CD4-positive, alpha-beta T cell (primary cell): Measurements from ENCODE around the gene MICALL2. TPM values are rescaled to one million over a fixed set of nuclear protein-coding genes. Genes with fewer than 3 reads are reported as not detected.

Experiments used
- ATAC-seq: fragments of 200-7000 bp; cut with Tn5 transposase; one replicate; pipeline ENCODE4 v1.10.0; 2022; ENCODE audit warnings: mild to moderate bottlenecking; ENCODE audit not compliant: poor library complexity
- CTCF ChIA-PET: fragments of 350-600 bp; sonication (Branson Sonifier 250); formaldehyde crosslinking; loops from one replicate; lab custom pipeline; 2021; ENCODE audit warnings: antibody characterized with exemption, inconsistent platforms; lab: Charles Lee
- POLR2A ChIA-PET: fragments of 350-600 bp; sonication (Branson Sonifier 250); formaldehyde crosslinking; loops from one replicate; lab custom pipeline; 2021; ENCODE audit warnings: antibody characterized with exemption, inconsistent platforms; lab: Charles Lee
- DNase-seq, 14 experiments: peaks; one replicate each; pipeline ENCODE4 v3.0.0-alpha.2; 2013 to 2020; ENCODE audit warnings: mixed read lengths in 2 of 14
- H3K27ac ChIP-seq, 2 donors: one replicate each; pipeline versions ENCODE4 v1.5.1 to v1.7.0; 2013; ENCODE audit warnings: low read length in 2 of 2, low read depth in 1 of 2, mild to moderate bottlenecking in 1 of 2
- H3K27me3 ChIP-seq, 2 experiments: 1 replicate in 1 of 2; 2 replicates in 1 of 2; pipeline versions ENCODE4 v1.6.1 to v1.7.0; 2013; ENCODE audit warnings: low read length in 2 of 2, control low read depth in 1 of 2, mild to moderate bottlenecking in 1 of 2, moderate library complexity in 1 of 2; ENCODE audit not compliant: insufficient read depth in 2 of 2, control insufficient read depth in 1 of 2
- H3K36me3 ChIP-seq: one replicate; pipeline ENCODE4 v1.6.1; 2013; ENCODE audit warnings: low read length, control low read depth; ENCODE audit not compliant: insufficient read depth
- H3K4me1 ChIP-seq: one replicate; pipeline ENCODE4 v1.6.1; 2013; ENCODE audit warnings: low read length, control low read depth; ENCODE audit not compliant: insufficient read depth
- H3K4me3 ChIP-seq: one replicate; pipeline ENCODE4 v1.5.1; 2013; ENCODE audit warnings: mild to moderate bottlenecking, low read length, moderate library complexity
- H3K9me3 ChIP-seq, 2 experiments: 1 replicate in 1 of 2; 2 replicates in 1 of 2; pipeline versions ENCODE4 v1.6.1 to v1.7.0; 2013; ENCODE audit warnings: low read length in 2 of 2, mild to moderate bottlenecking in 2 of 2, control low read depth in 1 of 2, moderate library complexity in 1 of 2; ENCODE audit not compliant: control insufficient read depth in 1 of 2, insufficient read depth in 1 of 2
- H3K27ac Mint-ChIP-seq: one replicate; pipeline ENCODE4 v1.8.0; 2020; ENCODE audit warnings: mixed read lengths
- H3K27me3 Mint-ChIP-seq: one replicate; pipeline ENCODE4 v1.8.0; 2021; ENCODE audit warnings: mixed read lengths
- H3K36me3 Mint-ChIP-seq: one replicate; pipeline ENCODE4 v1.8.0; 2021; ENCODE audit warnings: low read depth, mixed read lengths
- H3K4me1 Mint-ChIP-seq: one replicate; pipeline ENCODE4 v1.8.0; 2021; ENCODE audit warnings: low read depth, mixed read lengths
- H3K4me3 Mint-ChIP-seq: one replicate; pipeline ENCODE4 v1.8.0; 2020; ENCODE audit warnings: mild to moderate bottlenecking, mixed read lengths
- H3K9me3 Mint-ChIP-seq: one replicate; pipeline ENCODE4 v1.8.0; 2020; ENCODE audit warnings: mixed read lengths
- intact Hi-C, 2 experiments: fragments of 100-400 bp; cut with DNase I in 1 of 2; cut with micrococcal nuclease in 1 of 2; formaldehyde crosslinking; loops; one replicate each; pipeline versions ENCODE4 v1.15.1 to v1.9.0; 2023 to 2025; cut with DNase I, micrococcal nuclease
- total RNA-seq, 174 experiments: library from RNA in 2 of 174; stranded (reverse) in 2 of 174; gene quantifications; one replicate each; pipeline ENCODE4 v1.2.3 and lab custom pipeline; 2021 to 2026
- TF ChIP-seq, protein P1 (sequence below): fragments of 200-600 bp; IDR thresholded peaks from one replicate; pipeline ENCODE4 v1.8.0; 2022; ENCODE audit warnings: antibody characterized with exemption, mild to moderate bottlenecking

MICALL2 gene
- total RNA-seq, 2 experiments from 2014 or later: 1.9 to 2.2 TPM

DNA sequence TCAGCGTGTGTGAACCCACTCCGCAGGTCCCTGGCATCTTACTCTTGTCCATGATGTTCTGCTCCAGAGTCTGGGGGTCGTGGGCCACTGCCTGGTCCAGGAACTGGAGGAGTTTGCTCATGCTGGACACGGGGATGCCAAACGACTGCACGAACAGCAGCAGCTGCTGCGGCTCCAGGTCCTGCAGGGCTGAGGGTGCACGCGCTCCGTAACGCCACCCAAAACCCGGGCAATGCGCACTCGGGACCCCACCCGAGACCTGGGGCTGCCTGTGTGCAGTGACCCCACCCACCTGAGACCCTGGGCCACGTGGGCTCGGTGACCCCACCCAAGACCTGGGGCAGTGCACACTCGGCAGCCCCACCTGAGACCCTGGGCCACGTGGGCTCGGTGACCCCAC is 22.0 kb upstream of the MICALL2 start:
- no peak for DNase-seq
- Mint-ChIP-seq H3K27ac (no peak overlapping the region), H3K36me3 (peaks cover 26% of the 10 kb centered on the region), H3K27me3 (no peaks in the 10 kb centered on the region), H3K4me1 (no peaks in the 10 kb centered on the region), H3K4me3 (no peak overlapping the region), H3K9me3 (no peaks in the 10 kb centered on the region)
- CTCF ChIA-PET: no interaction called here
- Histone ChIP-seq H3K27me3 (no peaks in the 10 kb centered on the region), H3K27ac (no peak overlapping the region), H3K4me3 (no peak overlapping the region), H3K36me3 (peaks cover 59% of the 10 kb centered on the region), H3K9me3 (no peaks in the 10 kb centered on the region), H3K4me1 (no peaks in the 10 kb centered on the region)
- TF ChIP-seq, protein P1, sequence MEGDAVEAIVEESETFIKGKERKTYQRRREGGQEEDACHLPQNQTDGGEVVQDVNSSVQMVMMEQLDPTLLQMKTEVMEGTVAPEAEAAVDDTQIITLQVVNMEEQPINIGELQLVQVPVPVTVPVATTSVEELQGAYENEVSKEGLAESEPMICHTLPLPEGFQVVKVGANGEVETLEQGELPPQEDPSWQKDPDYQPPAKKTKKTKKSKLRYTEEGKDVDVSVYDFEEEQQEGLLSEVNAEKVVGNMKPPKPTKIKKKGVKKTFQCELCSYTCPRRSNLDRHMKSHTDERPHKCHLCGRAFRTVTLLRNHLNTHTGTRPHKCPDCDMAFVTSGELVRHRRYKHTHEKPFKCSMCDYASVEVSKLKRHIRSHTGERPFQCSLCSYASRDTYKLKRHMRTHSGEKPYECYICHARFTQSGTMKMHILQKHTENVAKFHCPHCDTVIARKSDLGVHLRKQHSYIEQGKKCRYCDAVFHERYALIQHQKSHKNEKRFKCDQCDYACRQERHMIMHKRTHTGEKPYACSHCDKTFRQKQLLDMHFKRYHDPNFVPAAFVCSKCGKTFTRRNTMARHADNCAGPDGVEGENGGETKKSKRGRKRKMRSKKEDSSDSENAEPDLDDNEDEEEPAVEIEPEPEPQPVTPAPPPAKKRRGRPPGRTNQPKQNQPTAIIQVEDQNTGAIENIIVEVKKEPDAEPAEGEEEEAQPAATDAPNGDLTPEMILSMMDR: no peak
- intact Hi-C loops: no loop called here
- no peak for ATAC-seq
- POLR2A ChIA-PET: no interaction called here

DNA sequence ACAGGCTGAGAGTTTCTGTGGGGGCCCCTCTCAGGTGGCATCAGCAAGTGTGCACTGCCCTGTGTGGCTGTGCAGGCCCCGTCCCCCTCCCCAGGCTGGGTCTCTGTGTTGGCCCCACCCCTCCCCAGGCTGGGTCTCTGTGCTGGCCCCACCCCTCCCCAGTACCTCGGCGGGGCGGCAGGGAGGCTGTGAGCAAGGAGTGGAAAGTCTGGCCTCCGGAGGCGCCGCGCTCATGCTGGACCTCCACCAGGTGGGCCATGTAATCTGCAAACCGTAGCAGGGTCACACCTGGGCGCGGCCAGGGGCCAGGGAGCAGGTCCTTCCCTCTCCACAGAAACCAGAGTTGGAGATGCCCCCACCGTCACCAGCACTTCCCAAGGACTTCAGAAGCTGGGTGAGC is 21.4 kb upstream of the MICALL2 start:
- Histone ChIP-seq H3K36me3 (peaks cover 60% of the 10 kb centered on the region), H3K27ac (no peak overlapping the region), H3K4me3 (no peak overlapping the region), H3K4me1 (no peaks in the 10 kb centered on the region), H3K9me3 (no peaks in the 10 kb centered on the region), H3K27me3 (no peaks in the 10 kb centered on the region)
- H3K27me3 Mint-ChIP-seq: no peaks in the 10 kb centered on the region
- H3K9me3 Mint-ChIP-seq: no peaks in the 10 kb centered on the region
- H3K36me3 Mint-ChIP-seq: peaks cover 23% of the 10 kb centered on the region
- no peak overlapping the region for H3K4me3 Mint-ChIP-seq
- no peaks in the 10 kb centered on the region for H3K4me1 Mint-ChIP-seq
- CTCF ChIA-PET: no interaction called here
- TF ChIP-seq, protein P1: no peak
- POLR2A ChIA-PET: no interaction called here
- intact Hi-C loops: no loop called here
- ATAC-seq (no peak), DNase-seq (no peak)
- no peak overlapping the region for H3K27ac Mint-ChIP-seq

DNA sequence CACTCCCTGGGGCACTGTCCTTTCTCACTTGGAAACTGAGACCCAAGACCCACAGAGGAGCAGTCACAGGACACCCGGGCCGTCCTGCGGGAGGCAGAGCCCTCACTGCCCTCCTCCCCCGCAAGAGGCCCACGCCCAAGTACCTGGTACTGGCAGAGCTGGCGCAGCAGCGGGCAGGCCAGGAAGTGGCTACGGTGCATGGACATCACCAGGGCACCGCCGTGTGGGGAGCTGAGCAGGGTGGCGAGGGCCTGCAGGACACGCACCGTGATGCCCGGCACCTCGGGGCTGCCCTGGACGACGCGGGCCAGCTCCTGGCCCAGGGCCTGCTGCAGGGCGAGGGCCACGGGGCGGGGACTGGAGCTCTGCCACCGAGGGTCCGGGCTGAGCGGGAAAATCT is 20.0 kb upstream of the MICALL2 start:
- no peaks in the 10 kb centered on the region for H3K27me3 ChIP-seq

More for the DNA sequence above, 20.0 kb upstream of the MICALL2 start:
- POLR2A ChIA-PET: no interaction called here
- H3K27ac Mint-ChIP-seq: no peak overlapping the region
- no peaks in the 10 kb centered on the region for H3K27me3 Mint-ChIP-seq
- Histone ChIP-seq H3K36me3 (peaks cover 50% of the 10 kb centered on the region), H3K27ac (no peak overlapping the region), H3K4me3 (no peak overlapping the region), H3K4me1 (peaks cover 9% of the 10 kb centered on the region), H3K9me3 (no peaks in the 10 kb centered on the region)
- peaks cover 9% of the 10 kb centered on the region for H3K4me1 Mint-ChIP-seq
- ATAC-seq (no peak), DNase-seq (no peak)
- peaks cover 26% of the 10 kb centered on the region for H3K36me3 Mint-ChIP-seq
- H3K4me3 Mint-ChIP-seq: no peak overlapping the region
- TF ChIP-seq, protein P1: no peak
- H3K9me3 Mint-ChIP-seq: no peaks in the 10 kb centered on the region
- intact Hi-C loops: no loop called here
- CTCF ChIA-PET: no interaction called here
